SW 1271 (cell line): ENCODE results near the gene HOMER3.

ENCODE experiments used
- DNase-seq, 2 experiments: peaks; one replicate each; lab custom pipeline; 2025; lab: John Stamatoyannopoulos, UW

HOMER3 gene

DNA sequence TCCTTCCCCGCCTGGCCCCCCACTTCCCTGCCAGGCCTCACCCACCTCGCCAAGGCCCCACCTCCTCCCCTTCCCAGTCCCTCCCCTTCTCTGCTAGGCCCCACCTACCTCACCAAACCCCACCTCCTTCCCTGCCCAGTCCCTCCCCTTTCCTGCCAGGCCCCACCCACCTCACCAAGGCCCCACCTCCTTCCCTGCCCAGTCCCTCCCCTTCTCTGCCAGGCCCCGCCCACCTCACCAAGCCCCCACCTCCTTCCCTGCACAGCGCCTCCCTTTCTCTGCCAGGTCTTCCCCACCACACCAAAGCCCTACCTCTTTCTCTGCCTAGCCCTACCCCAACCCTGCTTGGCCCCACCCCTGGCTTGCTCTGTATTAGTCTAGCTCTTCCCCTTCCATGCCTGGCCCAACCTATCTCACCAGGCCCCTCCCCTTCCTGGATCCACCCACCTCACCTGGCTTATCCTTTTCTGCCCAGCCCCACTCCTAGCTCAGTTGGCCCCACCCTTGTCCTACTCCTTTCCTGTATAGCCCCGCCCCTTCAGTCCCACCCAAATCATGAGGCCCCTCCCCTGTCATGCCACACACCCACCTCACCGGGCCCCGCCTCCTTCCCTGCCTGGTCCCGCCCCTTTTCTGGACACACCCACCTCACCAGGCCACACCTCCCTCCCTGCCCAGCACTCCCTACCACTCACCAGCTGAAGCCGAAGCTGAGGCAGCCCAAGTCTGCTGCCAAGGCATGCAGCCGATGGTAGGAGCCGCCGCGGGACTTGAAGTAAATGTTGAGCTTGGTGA, 61.2 kb downstream of the HOMER3 start:
- peak in 1 of 2 experiments; percentile 32 for DNase-seq
